C4-2B (cell line): ENCODE measurements around the gene CALHM2.

Experiments
- CTCF ChIP-seq: fragments of 450-650 bp; conservative IDR thresholded peaks from 2 replicates; pipeline ENCODE4 v1.5.1; 2017; ENCODE audit warnings: mild to moderate bottlenecking
- ZFX ChIP-seq: fragments of 450-650 bp; IDR thresholded peaks from 2 replicates; pipeline ENCODE4 v1.6.1; 2017

DNA sequence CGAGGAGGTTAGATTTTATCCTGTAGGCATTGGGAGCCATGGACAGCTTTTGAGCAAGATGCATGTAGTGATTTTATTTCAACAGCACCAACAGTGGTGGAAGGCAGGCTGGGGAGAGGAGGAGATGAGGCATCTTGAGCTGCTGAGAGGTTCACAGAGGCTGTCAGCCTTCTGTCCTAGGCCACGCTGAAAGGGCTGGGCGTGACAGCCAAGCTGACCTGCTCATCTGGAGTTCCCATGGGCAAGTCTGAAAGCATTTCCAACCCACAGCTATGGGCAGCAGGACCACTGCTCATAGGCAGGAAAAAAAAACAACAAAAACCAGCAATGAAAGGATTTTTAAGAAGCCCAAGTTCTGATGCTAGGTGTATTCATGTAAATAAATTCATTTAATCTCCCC is 49.0 kb upstream of the CALHM2 start:
- TF ChIP-seq CTCF: no peak
- TF ChIP-seq ZFX: no peak
